Right kidney (tissue), 1 donor: ENCODE results near the gene PDPR.
"Not testable (repeated sequence)": the region's sequence is repeated elsewhere in the genome, so short reads cannot be mapped to it uniquely, and the experiment has no call there.

Experiments used
- DNase-seq: peaks from one replicate; pipeline ENCODE4 v3.0.0-alpha.2; 2016

PDPR gene

DNA sequence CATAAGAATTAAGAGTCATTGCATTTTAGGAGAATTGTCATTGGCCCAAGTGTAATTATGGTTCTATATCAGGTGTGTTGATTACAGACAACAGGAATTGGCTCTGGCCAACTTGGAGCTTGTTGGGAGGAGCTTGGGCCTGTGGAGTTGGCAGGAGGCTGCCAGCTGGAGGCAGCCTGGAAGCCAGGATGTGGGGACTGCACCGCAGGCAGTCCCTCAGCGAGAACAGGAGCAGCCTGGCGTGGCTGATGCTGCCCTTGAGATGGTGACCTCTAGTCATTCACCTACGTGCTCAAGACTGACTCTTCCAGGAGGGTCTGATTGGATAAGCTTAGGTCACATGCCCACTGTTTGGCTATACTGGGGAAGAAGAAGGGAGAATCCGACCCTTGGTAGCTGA, 13.6 kb downstream of the PDPR start:
- not testable (repeated sequence) for DNase-seq

- DNase-seq: not testable (repeated sequence)
Measured at GRCh38 chr16:70128844-70129243, 14.7 kb downstream of the PDPR start.

DNA sequence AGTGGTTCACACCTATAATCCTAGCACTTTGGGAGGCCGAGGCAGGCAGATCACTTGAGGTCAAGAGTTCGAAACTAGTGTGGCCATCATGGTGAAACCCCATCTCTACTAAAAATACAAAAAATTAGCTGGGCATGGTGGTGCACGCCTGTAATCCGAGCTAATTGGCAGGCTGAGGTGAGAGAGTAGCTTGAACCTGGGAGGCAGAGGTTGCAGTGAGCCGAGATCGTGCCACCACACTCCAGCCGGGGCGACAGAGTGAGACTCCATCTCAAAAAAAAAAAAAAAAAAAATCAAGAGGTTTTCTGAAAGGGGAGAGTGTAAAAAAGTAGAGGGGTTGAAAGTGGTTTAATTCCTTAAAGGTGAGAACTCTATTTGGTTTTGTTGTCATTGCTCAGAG, 21.7 kb downstream of the PDPR start:
- not testable (repeated sequence) for DNase-seq

GRCh38 chr16:70136595-70136994, 22.5 kb downstream of the PDPR start:
- not testable (repeated sequence) for DNase-seq

DNA sequence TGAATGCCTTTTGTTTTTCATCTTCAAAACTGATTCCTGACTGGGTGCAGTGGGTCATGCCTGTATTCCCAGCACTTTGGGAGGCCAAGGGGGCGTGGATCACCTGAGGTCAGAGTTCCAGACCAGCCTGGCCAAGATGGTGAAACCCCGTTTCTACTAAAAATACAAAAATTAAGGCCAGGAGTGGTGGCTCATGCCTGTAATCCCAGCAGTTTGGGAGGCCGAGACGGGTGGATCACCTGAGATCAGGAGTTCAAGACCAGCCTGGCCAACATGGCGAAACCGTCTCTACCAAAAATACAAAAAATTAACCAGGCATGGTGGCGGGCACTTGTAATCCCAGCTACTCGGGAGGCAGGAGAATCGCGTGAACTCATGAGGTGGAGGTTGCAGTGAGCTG, 28.6 kb downstream of the PDPR start:
- not testable (repeated sequence) for DNase-seq

DNA sequence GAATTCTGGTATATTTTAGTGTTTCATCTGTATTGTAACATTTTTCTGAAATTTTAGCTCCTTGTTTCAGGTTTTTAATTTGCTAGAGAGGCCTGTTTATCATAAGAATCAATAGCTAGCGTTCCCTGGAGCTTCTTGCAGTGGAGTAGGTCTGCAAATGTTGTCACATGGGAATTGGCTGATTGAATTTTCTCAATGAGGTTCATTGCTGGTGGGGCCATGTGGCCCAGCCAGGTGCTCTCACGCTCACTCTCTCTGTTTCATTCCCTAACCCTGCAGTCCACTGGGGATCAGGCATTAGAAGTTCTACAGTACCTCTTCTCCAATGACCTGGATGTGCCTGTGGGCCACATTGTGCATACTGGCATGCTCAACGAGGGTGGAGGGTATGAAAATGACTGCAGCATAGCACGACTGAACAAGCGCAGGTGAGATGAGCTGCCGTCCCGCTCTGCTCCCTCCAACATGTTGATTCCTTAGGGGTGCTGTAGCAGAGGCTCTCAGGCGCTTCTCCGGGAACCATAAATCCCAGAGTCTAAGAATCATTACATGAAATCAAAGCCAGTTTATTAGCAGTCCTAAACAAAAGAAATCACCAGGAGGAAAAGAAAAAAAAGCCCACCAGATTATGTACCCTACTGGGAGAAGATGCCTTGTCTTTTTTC, 29.2 kb downstream of the PDPR start:
- DNase-seq: not testable (repeated sequence)

GRCh38 chr16:70147853-70148252, 33.7 kb downstream of the PDPR start:
- not testable (repeated sequence) for DNase-seq

DNA sequence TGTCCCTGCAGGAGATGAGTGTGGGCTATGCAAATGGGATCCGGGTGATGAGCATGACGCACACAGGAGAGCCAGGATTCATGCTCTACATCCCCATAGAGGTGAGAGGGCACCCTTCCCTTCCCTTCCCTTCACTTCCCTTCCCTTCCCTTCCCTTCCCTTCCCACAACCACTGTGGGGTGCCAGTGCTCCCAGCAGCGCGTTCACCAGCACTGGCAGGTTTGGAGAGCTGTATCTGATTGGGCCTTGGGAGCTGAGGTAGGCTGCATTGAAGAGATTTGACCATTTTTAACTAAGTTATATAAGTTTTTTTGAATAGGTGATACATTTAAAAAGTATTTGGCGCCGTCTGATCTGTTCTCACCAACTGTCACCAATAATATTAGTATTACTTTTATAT, 34.3 kb downstream of the PDPR start:
- not testable (repeated sequence) for DNase-seq

- DNase-seq: not testable (repeated sequence)
Measured at GRCh38 chr16:70149296-70149695, 35.2 kb downstream of the PDPR start.

- DNase-seq: no peak
Measured at GRCh38 chr16:70151391-70151790, 37.3 kb downstream of the PDPR start.

DNA sequence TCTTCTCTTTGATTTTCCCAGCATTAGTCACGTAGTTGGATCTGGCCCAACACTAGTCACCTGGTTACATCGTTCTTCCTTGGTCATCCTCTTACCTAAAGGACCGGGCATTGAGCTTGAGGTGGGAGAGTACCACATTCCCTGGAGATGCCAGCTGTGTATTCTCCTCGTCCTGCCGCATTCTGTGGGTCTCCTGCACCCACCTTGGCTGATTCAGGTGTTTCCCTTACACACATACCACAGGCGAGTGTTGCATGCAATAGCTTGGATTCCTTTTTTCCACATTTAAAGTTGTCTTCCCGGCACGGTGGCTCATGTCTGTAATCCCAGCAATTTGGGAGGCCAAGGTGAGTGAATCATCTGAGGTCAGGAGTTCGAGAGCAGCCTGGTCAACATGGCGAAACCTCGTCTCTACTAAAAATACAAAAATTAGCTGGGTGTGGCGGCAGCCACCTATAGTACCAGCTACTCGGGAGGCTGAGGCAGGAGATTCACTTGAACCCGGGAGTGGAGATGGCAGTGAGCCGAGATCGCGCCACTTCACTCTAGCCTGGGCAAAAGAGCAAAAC, 37.9 kb downstream of the PDPR start:
- DNase-seq: no peak

DNA sequence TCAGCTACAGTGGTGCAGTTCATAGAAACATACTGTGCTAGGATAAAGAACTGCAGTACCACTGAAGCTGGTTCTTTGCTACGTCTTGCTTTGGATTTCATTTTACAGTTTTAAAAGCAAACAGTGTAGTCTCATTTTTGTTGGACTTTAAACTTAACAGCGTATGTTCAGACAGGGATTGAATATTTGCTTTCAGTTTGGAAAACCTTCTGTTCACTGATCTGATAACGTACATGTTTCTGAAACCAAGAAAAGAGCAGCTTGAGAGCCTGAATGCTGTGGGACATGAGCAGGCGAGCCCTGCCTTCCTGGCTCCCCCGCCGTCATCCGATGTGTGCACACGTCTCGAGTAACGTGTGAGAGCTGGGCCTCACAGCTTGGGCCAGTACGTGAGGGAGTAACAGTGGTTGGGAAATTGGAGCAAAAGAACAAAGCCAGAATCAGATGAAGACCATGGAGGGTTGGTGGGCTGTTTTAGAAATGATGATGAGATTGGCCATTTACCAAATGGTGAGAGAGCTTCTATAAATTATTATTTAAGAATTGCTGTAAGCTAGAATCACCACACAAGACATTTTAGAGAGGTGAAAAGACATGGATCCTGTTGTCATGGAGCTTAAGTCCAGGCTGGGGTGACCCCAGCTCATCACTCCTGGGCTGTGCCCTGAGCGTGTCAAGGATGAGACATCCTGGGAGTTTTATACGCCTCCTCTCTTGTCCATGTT, 38.6 kb downstream of the PDPR start:
- no peak for DNase-seq

DNA sequence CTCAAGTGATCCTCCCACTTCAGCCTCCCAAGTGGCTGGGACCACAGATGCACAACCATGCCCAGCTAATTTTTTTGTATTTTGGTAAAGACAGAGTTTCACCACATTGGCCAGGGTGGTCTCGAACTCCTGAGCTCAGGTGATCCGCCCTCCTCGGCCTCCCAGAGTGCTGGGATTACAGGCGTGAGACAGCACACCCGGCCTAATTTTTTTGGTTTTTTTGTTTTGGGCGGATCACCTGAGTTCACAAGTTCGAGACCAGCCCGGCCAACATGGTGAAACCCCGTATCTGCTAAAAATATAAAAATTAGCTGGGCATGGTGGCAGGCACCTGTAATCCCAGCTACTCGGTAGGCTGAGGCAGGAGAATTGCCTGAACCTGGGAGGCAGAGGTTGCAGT, 40.6 kb downstream of the PDPR start:
- not testable (repeated sequence) for DNase-seq

DNA sequence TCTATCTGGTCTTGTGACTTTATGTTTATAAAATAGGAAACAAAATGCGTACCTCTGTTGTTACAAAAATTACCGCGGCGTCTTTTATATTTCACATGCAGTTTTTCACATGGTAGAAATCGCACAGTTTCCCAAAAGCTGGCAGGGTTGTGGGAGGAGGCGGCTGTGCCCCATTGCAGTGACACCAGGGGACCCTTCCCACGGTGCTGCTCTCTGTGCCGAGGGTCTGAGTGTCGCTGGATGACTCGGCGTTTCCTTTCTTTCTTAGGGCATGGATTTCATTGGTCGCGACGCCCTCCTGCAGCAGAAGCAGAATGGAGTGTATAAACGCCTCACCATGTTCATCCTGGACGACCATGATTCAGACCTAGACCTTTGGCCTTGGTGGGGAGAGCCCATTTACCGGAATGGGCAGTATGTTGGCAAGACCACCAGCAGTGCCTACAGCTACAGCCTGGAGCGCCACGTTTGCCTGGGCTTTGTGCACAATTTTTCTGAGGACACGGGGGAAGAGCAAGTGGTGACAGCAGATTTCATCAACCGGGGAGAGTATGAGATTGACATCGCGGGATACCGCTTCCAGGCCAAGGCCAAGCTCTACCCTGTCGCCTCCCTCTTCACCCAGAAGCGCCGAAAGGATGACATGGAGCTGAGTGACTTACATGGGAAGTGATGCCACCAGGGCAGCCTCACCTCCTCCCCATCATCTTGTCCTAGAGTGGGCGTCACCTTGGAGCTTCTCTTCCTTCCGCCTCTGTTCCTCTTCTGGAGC, 42.3 kb downstream of the PDPR start:
- DNase-seq: no peak

DNA sequence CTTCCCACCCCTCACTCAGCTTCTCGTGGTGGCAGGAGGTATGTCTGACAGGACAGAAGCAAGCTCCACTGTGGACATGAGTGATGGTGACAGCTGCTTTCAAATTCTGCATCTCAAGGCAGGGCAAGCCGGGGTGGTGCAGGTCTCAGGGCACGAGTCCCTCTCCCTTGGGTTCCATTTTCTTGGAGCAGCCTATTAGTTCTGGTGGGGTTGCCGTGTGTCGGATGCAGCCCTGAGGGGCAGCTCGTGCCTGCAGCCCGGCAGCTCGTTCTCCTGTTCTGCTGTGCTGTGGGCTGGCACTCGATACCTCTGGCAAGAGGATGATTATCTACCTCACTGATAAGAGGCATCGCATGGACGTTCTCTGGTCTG, 43.0 kb downstream of the PDPR start:
- DNase-seq: no peak

DNA sequence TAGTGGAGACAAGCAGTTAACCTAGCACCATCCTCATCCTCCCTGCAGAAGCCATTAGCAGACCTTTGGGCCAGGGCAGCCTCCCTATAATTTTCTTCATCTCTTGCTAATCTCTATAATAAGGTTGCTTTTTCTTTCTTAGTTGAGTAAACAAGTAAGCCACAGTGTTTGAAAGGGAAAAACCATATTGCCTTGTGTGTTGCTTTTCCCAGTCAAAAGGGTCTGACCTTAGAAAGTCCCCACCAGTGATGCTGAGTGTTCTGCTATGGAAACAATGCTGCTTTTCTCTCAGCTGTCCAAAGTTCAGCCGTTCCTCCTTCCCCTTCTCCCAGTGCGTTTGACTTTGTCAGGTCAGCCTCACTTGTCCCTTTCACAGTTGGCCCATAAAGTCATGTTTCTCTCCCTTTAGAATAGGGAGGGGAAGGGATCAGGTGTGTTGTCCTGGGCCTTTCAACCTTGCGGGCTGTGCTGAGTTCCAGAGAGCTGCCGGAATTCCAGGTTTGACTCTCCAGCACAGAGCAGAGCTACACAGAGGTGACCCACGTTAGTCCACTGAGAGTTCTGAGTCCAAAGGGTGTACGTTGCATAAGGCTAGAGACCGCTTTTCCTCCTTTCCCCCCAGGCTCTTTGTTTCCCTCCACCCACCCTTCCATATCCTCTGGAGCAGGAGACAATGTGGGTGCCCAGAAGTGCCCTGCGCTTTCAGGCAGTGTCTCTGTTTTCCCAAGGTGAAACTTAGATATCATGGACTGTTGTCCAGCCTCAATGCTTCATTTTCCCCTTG, 43.5 kb downstream of the PDPR start:
- DNase-seq: no peak

DNA sequence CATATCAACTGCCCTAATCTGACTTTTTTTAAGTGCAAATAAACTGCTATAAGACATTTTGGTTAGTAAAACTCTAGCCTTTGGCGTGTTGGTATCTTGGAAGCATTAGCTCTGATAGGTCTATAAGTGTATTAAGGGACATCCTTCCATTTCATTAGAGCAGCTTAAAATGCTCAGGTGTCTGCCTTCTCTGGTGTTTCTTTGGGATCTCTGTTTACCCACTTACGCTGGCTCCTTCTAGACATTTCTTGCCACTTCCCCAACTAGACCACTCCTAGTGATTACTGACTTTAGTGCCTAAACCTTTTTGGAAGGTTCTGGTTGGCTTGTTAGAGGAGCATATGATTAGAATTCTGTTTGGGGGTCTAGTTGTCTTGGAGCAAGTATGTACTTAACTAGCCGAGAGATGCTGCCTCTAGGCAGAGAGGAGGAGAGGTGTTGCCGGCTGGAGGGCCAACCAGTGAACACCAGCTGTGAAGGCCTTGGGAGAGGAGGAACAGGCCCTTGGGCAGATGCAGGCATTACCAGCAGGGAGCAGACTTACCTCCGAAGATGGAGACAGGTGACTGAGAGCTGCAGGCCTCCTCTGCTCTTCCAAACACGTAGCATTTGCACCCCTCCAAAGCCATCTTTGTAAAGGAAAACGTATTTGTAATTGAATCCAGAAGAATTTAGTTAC, 44.3 kb downstream of the PDPR start:
- DNase-seq: no peak

DNA sequence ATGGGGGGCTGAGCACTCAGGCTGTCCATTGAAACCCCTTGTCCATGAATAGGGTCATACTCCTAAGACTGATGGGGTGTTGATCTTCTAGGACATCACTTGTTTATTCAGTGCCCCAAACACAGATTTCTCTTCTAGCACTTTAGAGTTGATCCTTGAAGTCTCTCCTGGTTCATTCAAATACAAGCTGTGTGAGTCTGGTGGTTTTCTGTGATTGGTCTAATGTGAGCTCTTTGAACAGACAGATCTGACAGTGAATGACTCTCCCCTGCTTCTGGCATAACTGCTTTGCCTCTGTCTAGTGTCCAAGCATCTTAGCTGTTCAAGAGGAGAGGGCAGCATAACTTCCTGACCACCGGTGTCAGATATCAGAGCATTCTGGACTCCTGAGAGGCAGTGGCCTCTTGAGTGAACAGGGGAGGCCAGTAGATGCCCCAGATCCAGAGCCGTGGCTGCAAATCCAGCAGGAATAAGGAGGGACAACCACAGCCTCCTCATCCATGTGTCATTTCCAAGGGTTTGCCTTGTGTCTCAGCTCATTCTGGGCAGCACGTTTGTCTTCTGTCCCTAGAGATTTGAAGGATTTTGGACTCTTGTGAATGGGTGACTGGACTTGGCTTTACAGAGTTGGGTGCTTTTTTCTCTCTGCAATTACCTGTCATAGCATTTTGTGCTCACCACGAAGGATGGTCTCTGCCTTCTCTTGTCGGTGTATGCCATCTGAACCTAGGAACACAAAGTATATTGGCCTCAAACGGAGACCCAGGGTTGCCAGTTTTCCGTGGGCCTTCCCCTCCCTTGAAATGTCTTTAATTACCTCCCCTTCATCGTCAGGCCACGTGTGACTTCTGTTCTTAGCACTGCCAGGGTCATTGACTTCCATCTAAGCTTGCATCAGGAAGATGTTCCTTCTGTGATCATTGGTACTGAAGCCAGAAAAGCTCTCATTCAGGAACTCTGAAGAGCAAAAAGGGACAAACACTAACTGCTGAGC, 45.5 kb downstream of the PDPR start:
- DNase-seq: no peak

- DNase-seq: no peak
Measured at GRCh38 chr16:70160388-70160787, 46.3 kb downstream of the PDPR start.

- no peak for DNase-seq
Measured at GRCh38 chr16:70160821-70161220, 46.7 kb downstream of the PDPR start.
